ENCODE data around the gene PODN. TPM values are rescaled to one million over a fixed set of nuclear protein-coding genes. Genes with fewer than 3 reads are reported as not detected.

Gene PODN
- total and polyA plus RNA-seq, 2 donors (not counting 3 experiments of a cell fraction or from before 2014, with no cell fraction given) = 1.3 to 1.5 TPM

- intact Hi-C loops (cut with micrococcal nuclease) (no loop called here), dilution Hi-C loops (cut with MboI; ENCODE audit: extremely low pct_ligation_motif_present, low sequenced_read_pairs) (no loop called here)
- peaks cover 0 to 7% of the 10 kb centered on the region in 2 experiments for H3K27me3 ChIP-seq (ENCODE audit: control insufficient read depth in 2 of 2, insufficient read depth in 2 of 2, low read length in 2 of 2)
- H3K36me3 ChIP-seq (ENCODE audit: control insufficient read depth in 2 of 2, extremely low read depth in 1 of 2, insufficient read depth in 2 of 2, low read length in 2 of 2) = no peaks in the 10 kb centered on the region
- no peaks in the 10 kb centered on the region for H3K4me1 ChIP-seq (ENCODE audit: control insufficient read depth, extremely low read depth, insufficient read depth, low read length)
- H3K27ac ChIP-seq (ENCODE audit: insufficient read depth, low read depth, low read length) = no peak overlapping the region
- no peak for TF ChIP-seq POLR2AphosphoS5 (IDR thresholded peaks at IDR 0.05; ENCODE audit: insufficient read depth, low read depth, low read length)
- no peak for TF ChIP-seq EZH2 (IDR thresholded peaks at IDR 0.05; ENCODE audit: borderline replicate concordance, low read depth, low read length, severe bottlenecking)
- TF ChIP-seq POLR2A (IDR thresholded peaks at IDR 0.05; ENCODE audit: low read depth, low read length) = no peak
- no peak for TF ChIP-seq MYC (IDR thresholded peaks at IDR 0.05; ENCODE audit: low read depth, low read length)
- no peak for TF ChIP-seq GATA2 (IDR thresholded peaks at IDR 0.05; ENCODE audit: insufficient read depth, insufficient read length, low read depth, low read length)
- no peak for TF ChIP-seq MAX (IDR thresholded peaks at IDR 0.05; ENCODE audit: insufficient read depth, insufficient read length)
- no peak for TF ChIP-seq JUN (IDR thresholded peaks at IDR 0.05; ENCODE audit: borderline replicate concordance, insufficient read depth, insufficient read length, low read depth)
- TF ChIP-seq CTCF (IDR thresholded peaks at IDR 0.05; ENCODE audit: extremely low read depth in 1 of 2, insufficient read depth in 1 of 2, low read depth in 1 of 2, low read length in 2 of 2) = no peak
- H3K79me2 ChIP-seq (ENCODE audit: control insufficient read depth, insufficient read depth, low read length) = no peaks in the 10 kb centered on the region
- ChIA-PET CTCF (interaction anchor here (1.0 to 1.3 kb wide), 2 partner anchors 60 to 135 kb away, joined by 3 read pairs; no protein-coding TSS in a partner anchor), POLR2A (no interaction called here)
- FAIRE-seq = no peak
- no peaks in the 10 kb centered on the region for H4K20me1 ChIP-seq (replicated peaks; ENCODE audit: control insufficient read depth, extremely low read depth, insufficient read depth, low read length)
- H3K9me3 ChIP-seq (replicated peaks; ENCODE audit: control insufficient read depth, insufficient read depth, low read length) = no peaks in the 10 kb centered on the region
- H3K4me2 ChIP-seq (ENCODE audit: insufficient read depth, low read length) = no peak overlapping the region
- no peak overlapping the region for H2AFZ ChIP-seq (ENCODE audit: low read depth, low read length)
- no peaks in the 10 kb centered on the region for H3K9me1 ChIP-seq (replicated peaks; ENCODE audit: control insufficient read depth, extremely low read depth, insufficient read depth, low read length)
- H3K9ac ChIP-seq (replicated peaks; ENCODE audit: extremely low read depth, insufficient read depth, low read length) = no peak overlapping the region
- DNase-seq (ENCODE audit: low read depth, low spot score) = no peak
- H3K4me3 ChIP-seq (replicated peaks in 1 of 3; ENCODE audit: insufficient read depth in 1 of 3, low read depth in 1 of 3, low read length in 3 of 3) = no peak overlapping the region
- no TSS peak for BruUV-seq (replicated peaks)
Measured at GRCh38 chr1:53122201-53122885, 60.3 kb downstream of the PODN start.
